ENCODE results near the gene CADM1. TPM values are rescaled to one million over a fixed set of nuclear protein-coding genes. Genes with fewer than 3 reads are reported as not detected.
A peak's percentile ranks its signal among the peaks of the same experiment; 100 is the strongest.

CADM1 gene
- total and polyA plus RNA-seq, 9 of the 15 experiments (the other 6 are each of a cell fraction or from before 2014, with no cell fraction given) = 0.42 TPM; not detected in 8

GRCh38 chr11:115241899-115242298 lies 262.3 kb downstream of the CADM1 start (continued):
- TF ChIP-seq THAP12 (CRISPR knock-in tag; IDR thresholded peaks at IDR 0.05) (no peak), EHMT2 (IDR thresholded peaks at IDR 0.05) (no peak), SFPQ (IDR thresholded peaks at IDR 0.05; ENCODE audit: low read depth, low read length) (no peak)

- Histone ChIP-seq H3K79me2 (ENCODE audit: control insufficient read depth, insufficient read depth, low read length) (no peaks in the 10 kb centered on the region), H3K27me3 (ENCODE audit: control insufficient read depth in 2 of 2, insufficient read depth in 2 of 2, low read length in 2 of 2) (no peaks in the 10 kb centered on the region), H3K9me1 (ENCODE audit: control insufficient read depth, insufficient read depth, low read length) (no peaks in the 10 kb centered on the region), H3K27ac (ENCODE audit: extremely low read depth, low read depth, low read length) (no peak overlapping the region), H4K20me1 (replicated peaks; ENCODE audit: control insufficient read depth, insufficient read depth, low read length) (no peaks in the 10 kb centered on the region), H3K4me1 (replicated peaks in 1 of 2; ENCODE audit: control insufficient read depth in 2 of 2, insufficient read depth in 2 of 2, low read length in 2 of 2) (no peaks in the 10 kb centered on the region), H3K36me3 (ENCODE audit: control insufficient read depth, insufficient read depth, low read length) (no peaks in the 10 kb centered on the region), H3K9ac (ENCODE audit: insufficient read depth in 1 of 2, low read depth in 2 of 2, low read length in 2 of 2) (no peak overlapping the region), H3K4me3 (no peak overlapping the region), H2AFZ (ENCODE audit: low read depth, low read length) (no peak overlapping the region), H3K4me2 (ENCODE audit: insufficient read depth, low read length) (no peak overlapping the region), H3K9me3 (replicated peaks; ENCODE audit: control insufficient read depth, insufficient read depth, low read depth, low read length) (no peaks in the 10 kb centered on the region)
- in situ Hi-C loops (cut with MboI) = no loop called here
- ATAC-seq (no peak), FAIRE-seq (no peak), DNase-seq (ENCODE audit: extremely low read depth in 1 of 4, low spot score in 3 of 4) (no peak)
- CTCF ChIA-PET (ENCODE audit: low intra/inter-chr PET ratio) = no interaction called here
- intact Hi-C loops (cut with micrococcal nuclease) = no loop called here
- no peak for TF ChIP-seq POLR2B (IDR thresholded peaks at IDR 0.05; ENCODE audit: low read depth, partially characterized antibody)
- no peak for TF ChIP-seq ZNF217 (CRISPR knock-in tag; IDR thresholded peaks at IDR 0.05)
- peak; percentile 55 for TF ChIP-seq NFIC (IDR thresholded peaks at IDR 0.05)
- 8% methylated on average over 2 of the region's 2 CpGs for WGBS (ENCODE audit: insufficient coverage, low coverage, missing lambda C conversion rate)
- POLR2A ChIA-PET = no interaction called here
- BruUV-seq (replicated peaks) = no TSS peak
Measured at GRCh38 chr11:115238791-115239190, 265.4 kb downstream of the CADM1 start.

Data from K562 (cell line).